CD4-positive, CD25-positive, alpha-beta regulatory T cell (primary cell): ENCODE data around the gene DOCK3. TPM values are rescaled to one million over a fixed set of nuclear protein-coding genes. Genes with fewer than 3 reads are reported as not detected.
"Not testable (repeated sequence)": the region's sequence is repeated elsewhere in the genome, so short reads cannot be mapped to it uniquely, and the experiment has no call there.

Experiments
- ATAC-seq, 2 donors: fragments of 150-1000 bp; cut with Tn5 transposase; one replicate each; pipeline ENCODE4 v1.10.0; 2021; ENCODE audit warnings: low read depth in 2 of 2, moderate number of reproducible peaks in 2 of 2, moderate library complexity in 1 of 2
- DNase-seq, 3 donors: peaks; one replicate each; pipeline versions ENCODE4 v3.0.0 to v3.0.0-alpha.2; 2012 to 2022; ENCODE audit warnings: mixed read lengths in 1 of 3
- H3K27ac ChIP-seq: one replicate; pipeline ENCODE4 v1.7.0; 2013; ENCODE audit warnings: mild to moderate bottlenecking, low read length; ENCODE audit not compliant: insufficient read depth, poor library complexity, severe bottlenecking
- H3K27me3 ChIP-seq: one replicate; pipeline ENCODE4 v1.7.0; 2013; ENCODE audit warnings: low read length; ENCODE audit not compliant: control insufficient read depth, insufficient read depth
- H3K36me3 ChIP-seq: one replicate; pipeline ENCODE4 v1.7.0; 2013; ENCODE audit warnings: mild to moderate bottlenecking, low read length, moderate library complexity; ENCODE audit not compliant: control insufficient read depth, insufficient read depth
- H3K4me1 ChIP-seq: 2 replicates; pipeline ENCODE4 v1.7.0; 2013; ENCODE audit warnings: mild to moderate bottlenecking, low read length; ENCODE audit not compliant: insufficient read depth, control insufficient read depth, poor library complexity, severe bottlenecking
- H3K4me3 ChIP-seq: one replicate; pipeline ENCODE4 v1.7.0; 2013; ENCODE audit warnings: low read depth, mild to moderate bottlenecking, low read length, moderate library complexity
- H3K9me3 ChIP-seq, 2 experiments: 1 replicate in 1 of 2; 2 replicates in 1 of 2; pipeline ENCODE4 v1.7.0; 2013; ENCODE audit warnings: low read length in 2 of 2, mild to moderate bottlenecking in 1 of 2, moderate library complexity in 1 of 2; ENCODE audit not compliant: control insufficient read depth in 2 of 2
- H3K27ac Mint-ChIP-seq, 3 donors: one replicate each; pipeline ENCODE4 v1.8.0; 2020 to 2022; ENCODE audit warnings: mild to moderate bottlenecking in 3 of 3, mixed read lengths in 3 of 3, moderate library complexity in 2 of 3
- H3K27me3 Mint-ChIP-seq: one replicate; pipeline ENCODE4 v1.8.0; 2022; ENCODE audit warnings: mild to moderate bottlenecking, mixed read lengths
- H3K36me3 Mint-ChIP-seq: one replicate; pipeline ENCODE4 v1.8.0; 2020; ENCODE audit warnings: mixed read lengths
- H3K4me1 Mint-ChIP-seq, 4 donors: one replicate each; pipeline ENCODE4 v1.8.0; 2020 to 2022; ENCODE audit warnings: mixed read lengths in 4 of 4, mild to moderate bottlenecking in 1 of 4
- H3K4me3 Mint-ChIP-seq, 4 donors: one replicate each; pipeline ENCODE4 v1.8.0; 2020 to 2022; ENCODE audit warnings: mild to moderate bottlenecking in 4 of 4, mixed read lengths in 4 of 4, moderate library complexity in 3 of 4
- H3K9me3 Mint-ChIP-seq, 7 donors: one replicate each; pipeline ENCODE4 v1.8.0; 2020 to 2022; ENCODE audit warnings: mixed read lengths in 7 of 7, mild to moderate bottlenecking in 3 of 7, moderate library complexity in 2 of 7
- polyA plus RNA-seq, 4 donors: library from polyadenylated mRNA; unstranded; fragments of 300-500 nt; fragmentation: Illumina TruSeq; gene quantifications; one replicate each; pipeline ENCODE4 v1.2.3, GENCODE V29; 2021
- total RNA-seq: library from RNA; stranded (reverse); gene quantifications from one replicate; pipeline ENCODE4 v1.2.3, GENCODE V29; 2022

DOCK3 gene
- total and polyA plus RNA-seq, 5 donors from 2014 or later = 0.03 to 0.35 (median 0.08) TPM

- Histone ChIP-seq H3K27ac (no peak overlapping the region), H3K9me3 (no peaks in the 10 kb centered on the region), H3K4me3 (no peak overlapping the region), H3K4me1 (peaks cover 6% of the 10 kb centered on the region), H3K27me3 (peaks cover 29% of the 10 kb centered on the region), H3K36me3 (no peaks in the 10 kb centered on the region)
- peak overlapping the region in 2 of 4 donors; percentile 10 to 43 for H3K4me3 Mint-ChIP-seq
- no peak for ATAC-seq
- no peak overlapping the region for H3K27ac Mint-ChIP-seq
- peaks cover 0 to 12% (median 7%) of the 10 kb centered on the region in 4 donors for H3K4me1 Mint-ChIP-seq
- H3K27me3 Mint-ChIP-seq = peaks cover 47% of the 10 kb centered on the region
- DNase-seq = no peak
- H3K9me3 Mint-ChIP-seq = no peaks in the 10 kb centered on the region
- no peaks in the 10 kb centered on the region for H3K36me3 Mint-ChIP-seq
Measured at GRCh38 chr3:50672656-50673055, 2.1 kb upstream of the DOCK3 start.

GRCh38 chr3:50673931-50674330, 796 bp upstream of the DOCK3 start:
- no peaks in the 10 kb centered on the region for H3K9me3 Mint-ChIP-seq
- H3K36me3 Mint-ChIP-seq = no peaks in the 10 kb centered on the region
- DNase-seq (no peak), ATAC-seq (no peak)
- Histone ChIP-seq H3K27me3 (peaks cover 39% of the 10 kb centered on the region), H3K9me3 (no peaks in the 10 kb centered on the region), H3K4me3 (no peak overlapping the region), H3K36me3 (no peaks in the 10 kb centered on the region), H3K27ac (no peak overlapping the region), H3K4me1 (peaks cover 6% of the 10 kb centered on the region)
- peaks cover 0 to 18% (median 7%) of the 10 kb centered on the region in 4 donors for H3K4me1 Mint-ChIP-seq
- peak overlapping the region in 1 of 3 donors; percentile 53 for H3K27ac Mint-ChIP-seq
- H3K4me3 Mint-ChIP-seq = peak overlapping the region; percentile 81 to 87 (median 84)
- H3K27me3 Mint-ChIP-seq = peaks cover 53% of the 10 kb centered on the region

- Mint-ChIP-seq H3K27ac (no peak overlapping the region), H3K36me3 (peaks cover 3% of the 10 kb centered on the region), H3K4me3 (peak overlapping the region; percentile 77 to 87 (median 79)), H3K9me3 (no peaks in the 10 kb centered on the region), H3K27me3 (peaks cover 57% of the 10 kb centered on the region), H3K4me1 (peaks cover 0 to 21% (median 7%) of the 10 kb centered on the region in 4 donors)
- Histone ChIP-seq H3K27me3 (peaks cover 39% of the 10 kb centered on the region), H3K4me3 (peak overlapping the region; percentile 37), H3K27ac (no peak overlapping the region), H3K36me3 (no peaks in the 10 kb centered on the region), H3K9me3 (no peaks in the 10 kb centered on the region), H3K4me1 (peaks cover 6% of the 10 kb centered on the region)
- DNase-seq = peak; percentile 20 to 49 (median 22)
- ATAC-seq = peak; percentile 28 to 47
Measured at GRCh38 chr3:50675179-50676030, 678 bp downstream of the DOCK3 start.

DNA sequence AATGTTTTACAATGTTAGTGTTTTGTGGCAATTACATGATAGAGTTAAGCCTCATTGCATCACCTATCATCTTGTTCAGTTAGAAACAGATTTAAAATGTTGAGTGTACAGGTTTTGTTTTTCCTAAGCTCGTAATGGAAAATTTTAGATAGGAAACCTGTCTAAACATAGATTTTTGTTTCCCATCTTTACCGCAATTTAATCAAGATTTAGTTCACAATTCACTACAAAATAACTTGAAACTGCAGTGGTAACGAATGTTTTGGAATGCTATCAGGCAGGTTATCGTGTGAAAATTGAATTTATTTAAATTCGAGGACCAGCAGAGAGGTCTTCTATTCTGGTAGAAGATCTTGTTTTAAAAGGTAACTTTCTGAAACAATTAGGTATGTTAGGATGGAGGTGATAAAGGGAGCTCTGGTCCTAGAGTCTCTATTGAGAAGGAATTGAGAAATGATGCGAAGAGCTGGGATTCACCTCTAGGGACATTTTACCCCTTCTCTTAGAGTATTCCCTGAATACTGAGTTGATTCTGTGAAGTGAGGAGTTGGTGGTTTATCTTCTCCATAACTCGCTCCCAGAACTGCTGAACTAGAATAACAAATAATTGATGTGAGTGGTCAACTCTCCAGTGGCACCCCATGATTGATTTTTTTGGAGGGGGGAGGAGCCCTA, 1.4 kb downstream of the DOCK3 start:
- H3K27me3 Mint-ChIP-seq = peaks cover 61% of the 10 kb centered on the region
- peaks cover 39% of the 10 kb centered on the region for H3K27me3 ChIP-seq
- ATAC-seq = no peak

DNA sequence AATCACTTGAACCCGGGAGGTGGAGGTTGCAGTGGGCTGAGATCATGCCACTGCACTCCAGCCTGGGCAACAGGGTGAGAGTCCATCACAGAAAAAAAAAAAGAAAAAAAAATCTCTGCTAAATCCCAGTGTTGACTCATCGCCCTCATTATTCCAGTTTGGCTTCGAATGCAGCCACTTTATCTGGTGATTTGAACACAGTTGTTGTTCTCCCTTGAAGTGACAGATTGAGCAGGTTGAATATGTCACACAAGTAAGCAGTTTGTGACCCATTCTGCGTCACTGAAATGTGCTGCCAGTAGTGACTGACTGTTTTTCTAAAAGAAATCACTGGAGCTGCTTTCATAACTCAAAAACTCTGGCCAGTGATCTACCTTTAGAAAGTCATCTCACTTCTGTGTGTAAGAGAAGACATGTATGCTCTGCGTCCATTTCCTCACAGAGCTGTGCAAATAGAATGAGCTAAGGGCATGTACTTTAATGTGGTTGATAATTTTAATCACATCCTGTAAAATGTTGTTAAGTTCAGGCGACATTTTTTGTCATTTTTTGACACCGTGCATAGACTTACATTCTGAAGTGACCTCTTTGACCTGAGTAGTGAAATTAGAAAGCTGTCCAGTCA, 12.5 kb downstream of the DOCK3 start:
- no peak for ATAC-seq
- H3K4me3 ChIP-seq = no peak overlapping the region
- peaks cover 4 to 9% (median 6%) of the 10 kb centered on the region in 4 donors for H3K4me1 Mint-ChIP-seq

More for the DNA sequence above, 1.4 kb downstream of the DOCK3 start:
- Mint-ChIP-seq H3K4me3 (peak overlapping the region in 3 of 4 donors; percentile 16 to 87 (median 37)), H3K27ac (no peak overlapping the region), H3K9me3 (no peaks in the 10 kb centered on the region), H3K4me1 (peaks cover 0 to 21% (median 7%) of the 10 kb centered on the region in 4 donors), H3K36me3 (peaks cover 3% of the 10 kb centered on the region)
- DNase-seq = no peak
- no peak overlapping the region for H3K4me3 ChIP-seq
- H3K4me1 ChIP-seq = peaks cover 6% of the 10 kb centered on the region
- no peaks in the 10 kb centered on the region for H3K36me3 ChIP-seq
- H3K27ac ChIP-seq = no peak overlapping the region
- H3K9me3 ChIP-seq = no peaks in the 10 kb centered on the region

GRCh38 chr3:50687916-50688315, 13.2 kb downstream of the DOCK3 start:
- ATAC-seq (no peak), DNase-seq (no peak)
- H3K36me3 Mint-ChIP-seq = no peaks in the 10 kb centered on the region
- Histone ChIP-seq H3K27ac (no peak overlapping the region), H3K4me3 (no peak overlapping the region), H3K27me3 (peaks cover 10% of the 10 kb centered on the region), H3K4me1 (no peaks in the 10 kb centered on the region), H3K36me3 (no peaks in the 10 kb centered on the region), H3K9me3 (no peaks in the 10 kb centered on the region)
- peaks cover 18% of the 10 kb centered on the region for H3K27me3 Mint-ChIP-seq
- H3K27ac Mint-ChIP-seq = peak overlapping the region in 1 of 3 donors; percentile 17
- H3K4me1 Mint-ChIP-seq = peaks cover 4 to 9% (median 6%) of the 10 kb centered on the region in 4 donors
- no peaks in the 10 kb centered on the region for H3K9me3 Mint-ChIP-seq
- no peak overlapping the region for H3K4me3 Mint-ChIP-seq

More for the DNA sequence above, 12.5 kb downstream of the DOCK3 start:
- H3K4me1 ChIP-seq = no peaks in the 10 kb centered on the region
- no peaks in the 10 kb centered on the region for H3K9me3 ChIP-seq
- peak in 1 of 3 donors; percentile 2 for DNase-seq
- peaks cover 10% of the 10 kb centered on the region for H3K27me3 ChIP-seq
- no peaks in the 10 kb centered on the region for H3K36me3 ChIP-seq
- Mint-ChIP-seq H3K27ac (peak overlapping the region in 1 of 3 donors; percentile 17), H3K4me3 (no peak overlapping the region), H3K27me3 (peaks cover 22% of the 10 kb centered on the region), H3K9me3 (peaks cover 0 to under 1% (median 0%) of the 10 kb centered on the region in 7 donors), H3K36me3 (no peaks in the 10 kb centered on the region)
- H3K27ac ChIP-seq = no peak overlapping the region

GRCh38 chr3:50688602-50689001, 13.9 kb downstream of the DOCK3 start:
- H3K27ac ChIP-seq, H3K9me3 Mint-ChIP-seq, H3K4me3 ChIP-seq, H3K4me3 Mint-ChIP-seq, H3K4me1 ChIP-seq, H3K36me3 ChIP-seq, H3K27ac Mint-ChIP-seq, H3K4me1 Mint-ChIP-seq, DNase-seq, H3K9me3 ChIP-seq, H3K27me3 ChIP-seq, ATAC-seq, H3K36me3 Mint-ChIP-seq: not testable (repeated sequence)
- H3K27me3 Mint-ChIP-seq = peaks cover 14% of the 10 kb centered on the region
